Gastroesophageal sphincter (tissue), 4 donors: ENCODE results near the gene IL34. TPM values are rescaled to one million over a fixed set of nuclear protein-coding genes. Genes with fewer than 3 reads are reported as not detected.
A peak's percentile ranks its signal among the peaks of the same experiment; 100 is the strongest.

ENCODE experiments used
- ATAC-seq: fragments of 150-250 bp; one replicate; pipeline ENCODE4 v1.9.1; 2016; ENCODE audit warnings: mild to moderate bottlenecking, moderate library complexity
- H3K27ac ChIP-seq, 4 donors: fragments of 200-600 bp; sonication (generic) in 3 of 4; 1 replicate in 3 of 4; 2 replicates in 1 of 4; pipeline ENCODE4 v1.5.1; 2016 to 2019
- H3K27me3 ChIP-seq: fragments of 200-600 bp; sonication (generic); one replicate; pipeline ENCODE4 v1.5.1; 2019
- H3K36me3 ChIP-seq, 2 donors: fragments of 200-600 bp; sonication (generic); one replicate each; pipeline ENCODE4 v1.5.1; 2019; ENCODE audit warnings: control low read depth in 1 of 2
- H3K4me1 ChIP-seq, 3 donors: fragments of 200-600 bp; sonication (generic); 1 replicate in 2 of 3; 2 replicates in 1 of 3; pipeline ENCODE4 v1.5.1; 2016 to 2019; ENCODE audit warnings: control low read depth in 2 of 3
- H3K4me3 ChIP-seq, 2 donors: fragments of 200-600 bp; sonication (generic); one replicate each; pipeline ENCODE4 v1.5.1; 2019; ENCODE audit warnings: mild to moderate bottlenecking in 1 of 2, moderate library complexity in 1 of 2
- H3K9me3 ChIP-seq, 3 donors: fragments of 200-600 bp; sonication (generic); one replicate each; pipeline ENCODE4 v1.5.1; 2017 to 2019; ENCODE audit warnings: control low read depth in 2 of 3
- CTCF ChIP-seq, 4 experiments: fragments of 200-600 bp in 2 of 4; fragments of 450-650 bp in 2 of 4; sonication (generic) in 1 of 4; IDR thresholded peaks; one replicate each; pipeline ENCODE4 v1.5.1; 2017 to 2019; ENCODE audit warnings: antibody characterized with exemption in 4 of 4, mild to moderate bottlenecking in 2 of 4, moderate library complexity in 2 of 4
- EP300 ChIP-seq: sonication (generic); formaldehyde crosslinking; IDR thresholded peaks from one replicate; pipeline ENCODE4 v1.6.1; 2017; ENCODE audit warnings: antibody characterized with exemption, mild to moderate bottlenecking
- POLR2A ChIP-seq, 2 donors: fragments of 450-650 bp; IDR thresholded peaks; one replicate each; pipeline ENCODE4 v1.6.1; 2017; ENCODE audit warnings: antibody characterized with exemption in 2 of 2, mild to moderate bottlenecking in 2 of 2, moderate library complexity in 1 of 2
- POLR2AphosphoS5 ChIP-seq: sonication (generic); formaldehyde crosslinking; IDR thresholded peaks from one replicate; pipeline ENCODE4 v1.6.1; 2017; ENCODE audit warnings: antibody characterized with exemption
- WGBS, 2 donors: methylation state at CpG; one replicate each; pipeline ENCODE4 v1.1.5; 2018; ENCODE audit warnings: low coverage in 1 of 2; 5-methylcytosine and 5-hydroxymethylcytosine counted together
- total RNA-seq, 4 donors: library from RNA; depleted of rRNA; stranded (reverse); fragments of >200 nt; gene quantifications; one replicate each; pipeline ENCODE4 v1.1.0, GENCODE V29; 2016

IL34 gene
- total RNA-seq, 4 donors from 2014 or later: 1.6 to 4.1 (median 2.8) TPM

- H3K27ac ChIP-seq: peak overlapping the region; percentile 71 to 98 (median 97)
- WGBS, 2 donors: 0% methylated on average over 12 of the region's 90 CpGs; no CpG with 5 or more reads in 1 of the 2 donors
- no peaks in the 10 kb centered on the region for H3K36me3 ChIP-seq
- ATAC-seq: peak; percentile 6
- H3K9me3 ChIP-seq: no peaks in the 10 kb centered on the region
- peak overlapping the region; percentile 61 to 91 for H3K4me3 ChIP-seq
- H3K4me1 ChIP-seq: peaks cover 0 to 91% (median 84%) of the 10 kb centered on the region in 3 donors
- TF ChIP-seq POLR2A (IDR thresholded peaks at IDR 0.05) (peak in 1 of 2 donors; percentile 20), EP300 (no peak), POLR2AphosphoS5 (no peak), CTCF (IDR thresholded peaks at IDR 0.05) (peak in 1 of 4 experiments; percentile 14)
- H3K27me3 ChIP-seq: no peaks in the 10 kb centered on the region
Measured at GRCh38 chr16:70685061-70685937, 38.9 kb downstream of the IL34 start.

DNA sequence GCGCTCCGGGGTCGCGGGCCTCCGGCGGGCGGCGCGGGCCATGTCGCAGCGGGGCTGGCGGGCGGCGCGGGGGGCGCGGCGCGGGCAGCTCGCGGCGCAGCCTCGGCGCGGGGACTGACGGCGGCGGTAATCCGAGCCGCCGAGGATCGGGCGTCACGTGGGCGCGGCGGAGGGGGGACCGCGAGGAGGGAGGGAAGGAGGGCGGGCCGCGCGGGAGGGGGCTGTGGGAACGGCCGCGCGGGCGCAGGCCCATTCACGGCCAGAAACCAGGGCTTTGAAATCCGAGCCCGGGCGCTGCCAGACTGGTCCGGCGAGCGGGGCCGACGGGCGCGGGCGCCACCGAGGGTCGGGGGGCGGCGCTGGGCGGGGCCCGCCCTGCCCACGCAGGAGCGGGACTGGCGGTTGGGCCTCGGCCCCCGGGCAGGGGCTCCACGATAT, 39.6 kb downstream of the IL34 start, which contains the start of gene MTSS2:
Gene MTSS2 (minus strand): TSS at position 116 of the 438 bp plus-strand sequence. CDS start 262 bp downstream, outside the sequence.
- peak within 1 kb of the TSS; percentile 61 to 91 for H3K4me3 ChIP-seq
- peaks cover 2 to 91% (median 84%) of the 10 kb centered on the region in 3 donors for H3K4me1 ChIP-seq
- no peaks in the 10 kb centered on the region for H3K9me3 ChIP-seq
- TF ChIP-seq POLR2A (IDR thresholded peaks at IDR 0.05): peak; percentile 76 to 79
- no peak for TF ChIP-seq EP300
- peak; percentile 67 for TF ChIP-seq POLR2AphosphoS5
- TF ChIP-seq CTCF (IDR thresholded peaks at IDR 0.05): peak in 2 of 4 experiments; percentile 15 to 19
- ATAC-seq: peak; percentile 87
- no peaks in the 10 kb centered on the region for H3K36me3 ChIP-seq
- peak within 1 kb of the TSS; percentile 83 to 98 (median 97) for H3K27ac ChIP-seq
- WGBS, 2 donors: no CpG with 5 or more reads among the region's 72 CpGs
- H3K27me3 ChIP-seq: no peaks in the 10 kb centered on the region

DNA sequence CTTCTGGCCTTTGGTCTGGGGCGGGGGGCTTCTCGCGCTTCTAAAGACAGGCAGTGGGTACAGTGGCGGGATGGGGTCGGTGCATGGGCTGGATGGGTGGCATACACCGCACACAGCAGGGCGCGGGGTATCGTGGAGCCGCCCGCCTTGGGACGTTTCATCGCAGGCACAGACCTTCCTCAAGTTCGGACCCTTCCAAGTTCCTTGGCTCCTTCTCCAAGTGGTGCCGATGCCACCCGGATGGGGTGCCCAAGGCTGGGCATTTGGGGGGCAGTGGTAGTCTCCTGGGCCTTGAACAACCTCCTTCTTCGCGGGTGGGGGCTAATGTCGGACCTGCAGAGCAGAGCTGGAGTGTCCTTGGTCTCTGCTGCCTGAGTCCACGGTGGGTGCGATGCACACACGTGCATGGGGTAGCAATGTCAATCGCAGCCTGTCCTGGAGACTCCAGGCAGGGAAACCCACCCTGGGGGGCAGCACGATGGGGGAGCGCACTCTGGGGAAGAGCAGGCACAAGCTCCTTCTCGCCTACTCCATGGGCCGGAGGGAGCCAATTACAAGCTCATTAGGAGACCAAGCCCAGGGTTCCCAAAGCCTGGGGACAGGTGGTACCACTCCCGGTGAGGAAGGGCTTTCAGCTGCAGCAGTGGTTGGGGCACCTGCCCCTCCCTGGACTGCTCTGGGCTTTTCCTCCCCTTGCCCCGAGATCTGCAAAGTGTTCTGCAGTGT, 40.2 kb downstream of the IL34 start:
- H3K27ac ChIP-seq: peak overlapping the region; percentile 83 to 98 (median 97)
- peak overlapping the region; percentile 26 to 91 for H3K4me3 ChIP-seq
- no peaks in the 10 kb centered on the region for H3K27me3 ChIP-seq
- peaks cover 7 to 91% (median 84%) of the 10 kb centered on the region in 3 donors for H3K4me1 ChIP-seq
- ATAC-seq: peak; percentile 0
- TF ChIP-seq CTCF (IDR thresholded peaks at IDR 0.05) (no peak), POLR2A (IDR thresholded peaks at IDR 0.05) (no peak), EP300 (no peak), POLR2AphosphoS5 (no peak)
- no peaks in the 10 kb centered on the region for H3K36me3 ChIP-seq
- no peaks in the 10 kb centered on the region for H3K9me3 ChIP-seq
- 30% methylated on average over 3 of the region's 29 CpGs; no CpG with 5 or more reads in 1 of the 2 donors for WGBS, 2 donors

DNA sequence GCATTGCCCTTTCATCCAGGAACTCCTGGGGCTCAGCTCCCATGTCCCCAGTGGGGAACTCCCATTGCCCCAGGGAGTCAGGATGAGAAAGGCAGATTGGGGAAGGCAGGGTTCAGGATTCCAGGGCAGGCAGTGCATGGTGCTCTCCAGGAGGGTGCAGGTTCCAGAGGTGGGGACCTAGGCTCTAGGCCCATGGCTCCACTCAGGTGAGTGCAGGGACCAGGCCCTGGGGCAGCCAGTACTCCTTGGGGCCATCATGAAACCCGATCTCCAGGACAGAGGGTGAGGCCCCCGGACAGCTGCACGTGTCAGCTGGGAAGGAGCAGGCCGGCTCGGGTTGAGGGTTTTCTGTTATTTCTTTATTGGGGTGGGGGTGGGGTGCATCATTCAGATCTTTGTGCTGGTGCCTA, 40.7 kb downstream of the IL34 start:
- Histone ChIP-seq H3K9me3 (no peaks in the 10 kb centered on the region), H3K36me3 (no peaks in the 10 kb centered on the region), H3K27me3 (no peaks in the 10 kb centered on the region), H3K4me1 (peaks cover 9 to 91% (median 84%) of the 10 kb centered on the region in 3 donors), H3K27ac (peak overlapping the region; percentile 83 to 98 (median 97)), H3K4me3 (no peak overlapping the region)
- TF ChIP-seq EP300: no peak
- TF ChIP-seq CTCF (IDR thresholded peaks at IDR 0.05): no peak
- TF ChIP-seq POLR2AphosphoS5: no peak
- TF ChIP-seq POLR2A (IDR thresholded peaks at IDR 0.05): no peak
- WGBS, 2 donors: no CpG with 5 or more reads among the region's 5 CpGs
- no peak for ATAC-seq
